ENCODE measurements around the gene TCEA2.

TCEA2 gene

GRCh38 chr20:64062596-64063388 is at the start of gene TCEA2:
TCEA2 (plus strand) TSS chr20:64063198; CDS start chr20:64063313, 115 bp downstream.
- peak; percentile 85 for DNase-seq

- no peak for DNase-seq
Observed at GRCh38 chr20:64015635-64016034, 47.4 kb upstream of the TCEA2 start.

GRCh38 chr20:64021124-64021975 is 41.6 kb upstream of the TCEA2 start:
- DNase-seq = no peak

GRCh38 chr20:64022671-64023360 is 40.2 kb upstream of the TCEA2 start:
- no peak for DNase-seq

- no peak for DNase-seq
Observed at GRCh38 chr20:64023361-64024140, 39.4 kb upstream of the TCEA2 start.

GRCh38 chr20:64024141-64024990 is 38.6 kb upstream of the TCEA2 start:
- DNase-seq = no peak

GRCh38 chr20:64025101-64025825 is 37.7 kb upstream of the TCEA2 start:
- no peak for DNase-seq

GRCh38 chr20:64025826-64026412 is 37.1 kb upstream of the TCEA2 start:
- DNase-seq = no peak

- DNase-seq = no peak
Observed at GRCh38 chr20:64027981-64028685, 34.9 kb upstream of the TCEA2 start.

GRCh38 chr20:64029293-64030117 is 33.5 kb upstream of the TCEA2 start:
- DNase-seq = no peak

- no peak for DNase-seq
Observed at GRCh38 chr20:64030371-64031134, 32.4 kb upstream of the TCEA2 start.

GRCh38 chr20:64031822-64032314 is 31.1 kb upstream of the TCEA2 start:
- no peak for DNase-seq

- no peak for DNase-seq
Observed at GRCh38 chr20:64032706-64033624, 30.0 kb upstream of the TCEA2 start.

- DNase-seq = no peak
Observed at GRCh38 chr20:64033981-64034493, 29.0 kb upstream of the TCEA2 start.

GRCh38 chr20:64035066-64035932 is 27.7 kb upstream of the TCEA2 start:
- DNase-seq = no peak

All from DMS153 (cell line).